ENCODE data around the gene SUMO3. TPM values are rescaled to one million over a fixed set of nuclear protein-coding genes. Genes with fewer than 3 reads are reported as not detected.

SUMO3 gene
- total RNA-seq, 4 donors from 2014 or later = 62.6 to 88.4 (median 67.4) TPM

GRCh38 chr21:44837537-44837936 is 19.7 kb upstream of the SUMO3 start:
- Histone ChIP-seq H3K27me3 (no peaks in the 10 kb centered on the region), H3K4me3 (no peak overlapping the region), H3K9me3 (no peaks in the 10 kb centered on the region), H3K4me1 (no peaks in the 10 kb centered on the region), H3K36me3 (no peaks in the 10 kb centered on the region), H3K27ac (no peak overlapping the region)
- intact Hi-C loops (cut with DNase I; ENCODE audit: low total_unique reads) = no loop called here
- DNase-seq = no peak
- TF ChIP-seq, protein P1, sequence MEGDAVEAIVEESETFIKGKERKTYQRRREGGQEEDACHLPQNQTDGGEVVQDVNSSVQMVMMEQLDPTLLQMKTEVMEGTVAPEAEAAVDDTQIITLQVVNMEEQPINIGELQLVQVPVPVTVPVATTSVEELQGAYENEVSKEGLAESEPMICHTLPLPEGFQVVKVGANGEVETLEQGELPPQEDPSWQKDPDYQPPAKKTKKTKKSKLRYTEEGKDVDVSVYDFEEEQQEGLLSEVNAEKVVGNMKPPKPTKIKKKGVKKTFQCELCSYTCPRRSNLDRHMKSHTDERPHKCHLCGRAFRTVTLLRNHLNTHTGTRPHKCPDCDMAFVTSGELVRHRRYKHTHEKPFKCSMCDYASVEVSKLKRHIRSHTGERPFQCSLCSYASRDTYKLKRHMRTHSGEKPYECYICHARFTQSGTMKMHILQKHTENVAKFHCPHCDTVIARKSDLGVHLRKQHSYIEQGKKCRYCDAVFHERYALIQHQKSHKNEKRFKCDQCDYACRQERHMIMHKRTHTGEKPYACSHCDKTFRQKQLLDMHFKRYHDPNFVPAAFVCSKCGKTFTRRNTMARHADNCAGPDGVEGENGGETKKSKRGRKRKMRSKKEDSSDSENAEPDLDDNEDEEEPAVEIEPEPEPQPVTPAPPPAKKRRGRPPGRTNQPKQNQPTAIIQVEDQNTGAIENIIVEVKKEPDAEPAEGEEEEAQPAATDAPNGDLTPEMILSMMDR (IDR thresholded peaks at IDR 0.05) = no peak
- TF ChIP-seq POLR2A (IDR thresholded peaks at IDR 0.05) = no peak

GRCh38 chr21:44836666-44837471 is 19.0 kb upstream of the SUMO3 start:
- no peaks in the 10 kb centered on the region for H3K9me3 ChIP-seq
- no peak overlapping the region for H3K27ac ChIP-seq
- no peak for DNase-seq
- no peaks in the 10 kb centered on the region for H3K4me1 ChIP-seq
- TF ChIP-seq POLR2A (IDR thresholded peaks at IDR 0.05) = no peak
- TF ChIP-seq, protein P1 (IDR thresholded peaks at IDR 0.05) = no peak
- H3K36me3 ChIP-seq = no peaks in the 10 kb centered on the region
- no peaks in the 10 kb centered on the region for H3K27me3 ChIP-seq
- intact Hi-C loops (cut with DNase I; ENCODE audit: low total_unique reads) = no loop called here
- no peak overlapping the region for H3K4me3 ChIP-seq

GRCh38 chr21:44836349-44836665 is 18.4 kb upstream of the SUMO3 start:
- Histone ChIP-seq H3K27ac (no peak overlapping the region), H3K4me3 (no peak overlapping the region), H3K36me3 (no peaks in the 10 kb centered on the region), H3K4me1 (no peaks in the 10 kb centered on the region), H3K27me3 (no peaks in the 10 kb centered on the region), H3K9me3 (no peaks in the 10 kb centered on the region)
- intact Hi-C loops (cut with DNase I; ENCODE audit: low total_unique reads) = no loop called here
- TF ChIP-seq, protein P1 (IDR thresholded peaks at IDR 0.05) = no peak
- no peak for TF ChIP-seq POLR2A (IDR thresholded peaks at IDR 0.05)
- DNase-seq = no peak

- Histone ChIP-seq H3K9me3 (no peaks in the 10 kb centered on the region), H3K4me3 (no peak overlapping the region), H3K36me3 (no peaks in the 10 kb centered on the region), H3K4me1 (no peaks in the 10 kb centered on the region), H3K27ac (no peak overlapping the region), H3K27me3 (no peaks in the 10 kb centered on the region)
- intact Hi-C loops (cut with DNase I; ENCODE audit: low total_unique reads) = no loop called here
- no peak for TF ChIP-seq POLR2A (IDR thresholded peaks at IDR 0.05)
- TF ChIP-seq, protein P1 (IDR thresholded peaks at IDR 0.05) = no peak
- DNase-seq = no peak
Measured at GRCh38 chr21:44835647-44835973, 17.7 kb upstream of the SUMO3 start.

GRCh38 chr21:44834951-44835646 is 17.2 kb upstream of the SUMO3 start:
- no peaks in the 10 kb centered on the region for H3K4me1 ChIP-seq

More at GRCh38 chr21:44834951-44835646, 17.2 kb upstream of the SUMO3 start:
- intact Hi-C loops (cut with DNase I; ENCODE audit: low total_unique reads) = no loop called here
- Histone ChIP-seq H3K4me3 (no peak overlapping the region), H3K36me3 (no peaks in the 10 kb centered on the region), H3K27ac (no peak overlapping the region), H3K27me3 (no peaks in the 10 kb centered on the region), H3K9me3 (no peaks in the 10 kb centered on the region)
- TF ChIP-seq, protein P1 (IDR thresholded peaks at IDR 0.05) = no peak
- TF ChIP-seq POLR2A (IDR thresholded peaks at IDR 0.05) = no peak
- no peak for DNase-seq
